ENCODE measurements around the gene FAM20C.

FAM20C gene

DNA sequence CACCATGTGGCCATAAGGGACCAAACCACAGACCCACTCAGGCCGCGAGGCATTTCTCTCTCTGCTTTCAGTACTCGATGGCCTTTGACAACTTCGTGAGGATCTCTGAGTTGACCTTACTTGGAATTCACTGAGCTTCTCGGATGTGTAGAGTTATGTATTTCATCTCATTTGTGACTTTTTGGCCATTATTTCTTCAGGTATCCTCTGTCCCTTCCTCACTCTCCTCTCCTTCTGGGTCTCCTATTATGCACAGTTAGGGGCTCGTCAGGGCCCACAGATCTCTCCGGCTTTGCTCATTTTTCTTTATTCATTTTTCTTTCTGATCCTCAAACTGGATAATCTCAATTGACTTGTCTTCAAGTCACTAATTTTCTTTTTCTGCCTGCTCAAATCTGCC lies 81.0 kb downstream of the FAM20C start:
- Histone ChIP-seq H3K27me3 (ENCODE audit: control insufficient read depth in 1 of 2, insufficient read depth in 1 of 2, low read length in 2 of 2) (peaks cover 8 to 17% of the 10 kb centered on the region in 2 experiments), H3K4me1 (ENCODE audit: control insufficient read depth, insufficient read depth, low read depth, low read length) (peaks cover 2% of the 10 kb centered on the region), H3K4me3 (ENCODE audit: insufficient read depth in 1 of 2, low read depth in 1 of 2, low read length in 2 of 2) (no peak overlapping the region), H3K27ac (ENCODE audit: low read length, poor library complexity, severe bottlenecking) (no peak overlapping the region), H3K4ac (ENCODE audit: low read depth in 1 of 2, low read length in 2 of 2) (no peak overlapping the region), H3K9me3 (ENCODE audit: control insufficient read depth, low read length) (peaks cover 25% of the 10 kb centered on the region), H2BK120ac (ENCODE audit: low read depth, low read length) (no peak overlapping the region), H2AK5ac (ENCODE audit: low read length, severe bottlenecking) (no peak overlapping the region), H3K9ac (ENCODE audit: low read length) (no peak overlapping the region), H4K8ac (ENCODE audit: low read length) (no peak overlapping the region), H2BK15ac (ENCODE audit: low read depth, poor library complexity, severe bottlenecking) (no peak overlapping the region), H3K4me2 (ENCODE audit: low read length, poor library complexity, severe bottlenecking) (no peak overlapping the region), H3K14ac (ENCODE audit: low read length in 2 of 2) (no peak overlapping the region), H3K18ac (ENCODE audit: low read depth in 1 of 2, low read length in 2 of 2) (no peak overlapping the region), H2BK5ac (ENCODE audit: low read depth, low read length, poor library complexity, severe bottlenecking) (no peak overlapping the region), H4K91ac (ENCODE audit: low read length) (no peak overlapping the region), H2AFZ (ENCODE audit: low read depth, low read length) (no peak overlapping the region), H3K36me3 (ENCODE audit: control insufficient read depth in 1 of 2, insufficient read depth in 2 of 2, low read depth in 1 of 2, low read length in 2 of 2) (no peaks in the 10 kb centered on the region), H2BK12ac (ENCODE audit: low read length in 2 of 2) (no peak overlapping the region), H3K79me1 (replicated peaks; ENCODE audit: low read length, poor library complexity, severe bottlenecking) (no peaks in the 10 kb centered on the region), H3K23ac (ENCODE audit: low read length in 2 of 2) (no peak overlapping the region)
- 98% methylated on average over 5 of the region's 7 CpGs for WGBS
- no peak for DNase-seq

- Histone ChIP-seq H3K4ac (ENCODE audit: low read depth in 1 of 2, low read length in 2 of 2) (no peak overlapping the region), H2BK5ac (ENCODE audit: low read depth, low read length, poor library complexity, severe bottlenecking) (no peak overlapping the region), H2BK15ac (ENCODE audit: low read depth, poor library complexity, severe bottlenecking) (no peak overlapping the region), H3K9ac (ENCODE audit: low read length) (no peak overlapping the region), H2AFZ (ENCODE audit: low read depth, low read length) (no peak overlapping the region), H3K9me3 (ENCODE audit: control insufficient read depth, low read length) (peaks cover 25% of the 10 kb centered on the region), H3K79me1 (replicated peaks; ENCODE audit: low read length, poor library complexity, severe bottlenecking) (no peaks in the 10 kb centered on the region), H3K4me1 (ENCODE audit: control insufficient read depth, insufficient read depth, low read depth, low read length) (peaks cover 2% of the 10 kb centered on the region), H2BK12ac (ENCODE audit: low read length in 2 of 2) (no peak overlapping the region), H4K91ac (ENCODE audit: low read length) (no peak overlapping the region), H3K18ac (ENCODE audit: low read depth in 1 of 2, low read length in 2 of 2) (no peak overlapping the region), H4K8ac (ENCODE audit: low read length) (no peak overlapping the region), H3K27ac (ENCODE audit: low read length, poor library complexity, severe bottlenecking) (no peak overlapping the region), H3K14ac (ENCODE audit: low read length in 2 of 2) (no peak overlapping the region), H3K27me3 (ENCODE audit: control insufficient read depth in 1 of 2, insufficient read depth in 1 of 2, low read length in 2 of 2) (peaks cover 8 to 12% of the 10 kb centered on the region in 2 experiments), H3K4me2 (ENCODE audit: low read length, poor library complexity, severe bottlenecking) (no peak overlapping the region), H2AK5ac (ENCODE audit: low read length, severe bottlenecking) (no peak overlapping the region), H3K23ac (ENCODE audit: low read length in 2 of 2) (no peak overlapping the region), H2BK120ac (ENCODE audit: low read depth, low read length) (no peak overlapping the region), H3K36me3 (ENCODE audit: control insufficient read depth in 1 of 2, insufficient read depth in 2 of 2, low read depth in 1 of 2, low read length in 2 of 2) (no peaks in the 10 kb centered on the region), H3K4me3 (ENCODE audit: insufficient read depth in 1 of 2, low read depth in 1 of 2, low read length in 2 of 2) (no peak overlapping the region)
- WGBS, result 100% methylated on average over 1 of the region's 2 CpGs
- no peak for DNase-seq
Observed at GRCh38 chr7:274266-274665, 81.9 kb downstream of the FAM20C start.

DNA sequence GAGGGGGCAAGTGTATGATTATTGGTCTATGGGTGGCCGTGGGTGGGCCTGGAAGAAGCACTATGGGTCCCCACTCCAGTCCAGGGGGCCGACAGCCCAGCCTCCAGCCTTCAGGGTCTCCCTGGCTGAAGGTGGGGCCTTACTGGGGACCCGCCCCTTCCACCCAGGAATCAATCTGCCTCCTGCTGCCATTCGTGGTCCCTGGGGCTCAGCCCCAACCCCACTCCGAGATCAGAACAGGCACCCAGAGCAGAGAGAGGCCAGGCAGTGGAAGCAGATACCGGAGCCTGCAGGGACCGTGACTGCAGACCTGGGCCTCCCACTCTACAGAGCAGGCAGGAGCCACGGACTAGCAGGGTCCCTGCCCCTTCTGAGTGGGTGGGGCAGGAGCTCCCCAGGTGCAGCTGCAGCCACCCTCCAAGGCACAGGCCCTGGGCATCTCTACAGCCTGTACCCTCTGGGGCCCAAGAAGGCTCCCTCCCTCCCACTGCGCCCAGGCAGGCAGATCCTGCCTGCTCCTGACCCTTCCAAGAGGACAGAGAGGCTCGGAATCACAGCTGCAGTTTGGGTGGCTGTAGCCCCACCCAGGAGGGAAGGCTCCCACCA lies 84.0 kb downstream of the FAM20C start:
- no peak overlapping the region for H2BK15ac ChIP-seq (ENCODE audit: low read depth, poor library complexity, severe bottlenecking)
- no peak overlapping the region for H2BK120ac ChIP-seq (ENCODE audit: low read depth, low read length)
- no peaks in the 10 kb centered on the region for H3K36me3 ChIP-seq (ENCODE audit: control insufficient read depth in 1 of 2, insufficient read depth in 2 of 2, low read depth in 1 of 2, low read length in 2 of 2)
- H2BK12ac ChIP-seq (ENCODE audit: low read length in 2 of 2), result no peak overlapping the region
- H3K14ac ChIP-seq (ENCODE audit: low read length in 2 of 2), result no peak overlapping the region
- no peak overlapping the region for H3K9ac ChIP-seq (ENCODE audit: low read length)
- H4K91ac ChIP-seq (ENCODE audit: low read length), result no peak overlapping the region
- H3K27ac ChIP-seq (ENCODE audit: low read length, poor library complexity, severe bottlenecking), result no peak overlapping the region
- peaks cover 25% of the 10 kb centered on the region for H3K9me3 ChIP-seq (ENCODE audit: control insufficient read depth, low read length)
- no peak overlapping the region for H2AK5ac ChIP-seq (ENCODE audit: low read length, severe bottlenecking)
- no peak overlapping the region for H3K23ac ChIP-seq (ENCODE audit: low read length in 2 of 2)
- H3K79me1 ChIP-seq (replicated peaks; ENCODE audit: low read length, poor library complexity, severe bottlenecking), result no peaks in the 10 kb centered on the region
- H3K4me3 ChIP-seq (ENCODE audit: insufficient read depth in 1 of 2, low read depth in 1 of 2, low read length in 2 of 2), result no peak overlapping the region
- WGBS, result 56% methylated on average over 10 of the region's 10 CpGs
- H3K18ac ChIP-seq (ENCODE audit: low read depth in 1 of 2, low read length in 2 of 2), result no peak overlapping the region
- no peak overlapping the region for H4K8ac ChIP-seq (ENCODE audit: low read length)
- no peak for DNase-seq
- H2AFZ ChIP-seq (ENCODE audit: low read depth, low read length), result no peak overlapping the region
- no peak overlapping the region for H3K4ac ChIP-seq (ENCODE audit: low read depth in 1 of 2, low read length in 2 of 2)
- H3K4me1 ChIP-seq (ENCODE audit: control insufficient read depth, insufficient read depth, low read depth, low read length), result no peaks in the 10 kb centered on the region
- H3K4me2 ChIP-seq (ENCODE audit: low read length, poor library complexity, severe bottlenecking), result no peak overlapping the region
- H2BK5ac ChIP-seq (ENCODE audit: low read depth, low read length, poor library complexity, severe bottlenecking), result no peak overlapping the region
- peaks cover 8 to 15% of the 10 kb centered on the region in 2 experiments for H3K27me3 ChIP-seq (ENCODE audit: control insufficient read depth in 1 of 2, insufficient read depth in 1 of 2, low read length in 2 of 2)

DNA sequence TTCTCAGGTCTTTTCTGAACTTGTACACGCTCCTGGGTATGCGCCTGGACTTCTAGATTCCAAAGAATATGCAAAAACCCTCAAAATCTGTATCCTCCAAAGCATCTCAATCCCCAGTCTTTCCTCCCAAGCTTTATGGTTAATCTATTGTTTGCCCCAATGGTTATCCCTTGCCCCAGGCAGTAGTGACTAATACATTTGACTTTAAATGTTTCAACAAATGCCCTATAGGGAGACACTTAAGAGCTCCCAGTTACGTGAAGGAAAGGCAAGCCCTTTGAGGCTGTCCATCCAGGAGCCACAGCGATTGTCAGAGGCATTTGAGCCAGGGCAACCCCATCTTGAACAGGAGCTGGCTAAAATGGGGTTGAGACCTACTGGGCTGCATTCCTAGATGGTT lies 84.9 kb downstream of the FAM20C start:
- WGBS, result 70% methylated on average over 4 of the region's 4 CpGs
- Histone ChIP-seq H3K4me2 (ENCODE audit: low read length, poor library complexity, severe bottlenecking) (no peak overlapping the region), H3K36me3 (ENCODE audit: control insufficient read depth in 1 of 2, insufficient read depth in 2 of 2, low read depth in 1 of 2, low read length in 2 of 2) (no peaks in the 10 kb centered on the region)

More for the DNA sequence above, 84.9 kb downstream of the FAM20C start:
- Histone ChIP-seq H3K27ac (ENCODE audit: low read length, poor library complexity, severe bottlenecking) (no peak overlapping the region), H3K4ac (ENCODE audit: low read depth in 1 of 2, low read length in 2 of 2) (no peak overlapping the region), H3K23ac (ENCODE audit: low read length in 2 of 2) (no peak overlapping the region), H4K91ac (ENCODE audit: low read length) (no peak overlapping the region), H3K4me1 (ENCODE audit: control insufficient read depth, insufficient read depth, low read depth, low read length) (no peaks in the 10 kb centered on the region), H3K27me3 (ENCODE audit: control insufficient read depth in 1 of 2, insufficient read depth in 1 of 2, low read length in 2 of 2) (peaks cover 8 to 15% of the 10 kb centered on the region in 2 experiments), H4K8ac (ENCODE audit: low read length) (no peak overlapping the region), H2AFZ (ENCODE audit: low read depth, low read length) (no peak overlapping the region), H3K4me3 (ENCODE audit: insufficient read depth in 1 of 2, low read depth in 1 of 2, low read length in 2 of 2) (no peak overlapping the region), H3K18ac (ENCODE audit: low read depth in 1 of 2, low read length in 2 of 2) (no peak overlapping the region), H3K9ac (ENCODE audit: low read length) (no peak overlapping the region), H2AK5ac (ENCODE audit: low read length, severe bottlenecking) (no peak overlapping the region), H2BK15ac (ENCODE audit: low read depth, poor library complexity, severe bottlenecking) (no peak overlapping the region), H2BK12ac (ENCODE audit: low read length in 2 of 2) (no peak overlapping the region), H3K79me1 (replicated peaks; ENCODE audit: low read length, poor library complexity, severe bottlenecking) (no peaks in the 10 kb centered on the region), H3K14ac (ENCODE audit: low read length in 2 of 2) (no peak overlapping the region), H3K9me3 (ENCODE audit: control insufficient read depth, low read length) (peaks cover 25% of the 10 kb centered on the region), H2BK120ac (ENCODE audit: low read depth, low read length) (no peak overlapping the region), H2BK5ac (ENCODE audit: low read depth, low read length, poor library complexity, severe bottlenecking) (no peak overlapping the region)
- DNase-seq, result no peak
